Mesendoderm (in vitro differentiated cells): ENCODE measurements around the gene C1GALT1.

Experiments used
- DNase-seq: peaks from one replicate; pipeline ENCODE4 v3.0.0; 2013
- H2AK5ac ChIP-seq: 2 replicates; pipeline ENCODE4 v1.6.1; 2013; ENCODE audit warnings: low read length, inconsistent platforms
- H2BK120ac ChIP-seq: 2 replicates; pipeline ENCODE4 v1.6.1; 2013; ENCODE audit warnings: low read depth, mild to moderate bottlenecking, low read length, moderate library complexity, mixed read lengths
- H2BK15ac ChIP-seq: replicated peaks from 2 replicates; pipeline ENCODE4 v1.6.1; 2013; ENCODE audit warnings: low read depth, mild to moderate bottlenecking, moderate library complexity
- H2BK5ac ChIP-seq: 2 replicates; pipeline ENCODE4 v1.6.1; 2013; ENCODE audit warnings: low read length, inconsistent platforms
- H3K18ac ChIP-seq: 2 replicates; pipeline ENCODE4 v1.6.1; 2013; ENCODE audit warnings: mild to moderate bottlenecking, low read length, mixed read lengths
- H3K23ac ChIP-seq: one replicate; pipeline ENCODE4 v1.6.1; 2013; ENCODE audit warnings: low read length
- H3K27ac ChIP-seq: 2 replicates; pipeline ENCODE4 v1.5.1; 2013; ENCODE audit warnings: low read depth, mild to moderate bottlenecking, inconsistent platforms, low read length, moderate library complexity
- H3K27me3 ChIP-seq: 2 replicates; pipeline ENCODE4 v1.6.1; 2013; ENCODE audit warnings: low read length, control low read depth, mild to moderate bottlenecking, inconsistent platforms; ENCODE audit not compliant: insufficient read depth, poor library complexity
- H3K36me3 ChIP-seq: 2 replicates; pipeline ENCODE4 v1.6.1; 2013; ENCODE audit warnings: low read length, inconsistent platforms; ENCODE audit not compliant: control insufficient read depth, insufficient read depth
- H3K4ac ChIP-seq: one replicate; pipeline ENCODE4 v1.6.1; 2013; ENCODE audit warnings: low read depth, mild to moderate bottlenecking, low read length, moderate library complexity
- H3K4me1 ChIP-seq: 2 replicates; pipeline ENCODE4 v1.6.1; 2013; ENCODE audit warnings: low read depth, low read length, inconsistent platforms; ENCODE audit not compliant: control insufficient read depth
- H3K4me2 ChIP-seq: 2 replicates; pipeline ENCODE4 v1.6.1; 2013; ENCODE audit warnings: low read length
- H3K4me3 ChIP-seq: 2 replicates; pipeline ENCODE4 v1.5.1; 2013; ENCODE audit warnings: mild to moderate bottlenecking, low read length
- H3K56ac ChIP-seq: one replicate; pipeline ENCODE4 v1.6.1; 2013; ENCODE audit warnings: low read length
- H3K79me1 ChIP-seq: 2 replicates; pipeline ENCODE4 v1.6.1; 2013; ENCODE audit warnings: low read length, inconsistent platforms
- H3K79me2 ChIP-seq: 2 replicates; pipeline ENCODE4 v1.6.1; 2013; ENCODE audit warnings: mild to moderate bottlenecking, low read length; ENCODE audit not compliant: control insufficient read depth, insufficient read depth
- H3K9ac ChIP-seq: 2 replicates; pipeline ENCODE4 v1.6.1; 2013; ENCODE audit warnings: low read length, inconsistent platforms
- H4K5ac ChIP-seq: one replicate; pipeline ENCODE4 v1.6.1; 2013; ENCODE audit warnings: low read length
- H4K8ac ChIP-seq: one replicate; pipeline ENCODE4 v1.6.1; 2013; ENCODE audit warnings: low read depth, mild to moderate bottlenecking, control low read depth, low read length, moderate library complexity
- WGBS: extraction: QIAGEN DNeasy Blood & Tissue Kit; methylation state at CpG from one replicate; pipeline ENCODE4 v1.1.7; 2013; ENCODE audit warnings: low lambda C conversion rate, missing lambda C conversion rate; ENCODE audit not compliant: insufficient coverage; ENCODE audit errors: extremely low coverage; 5-methylcytosine and 5-hydroxymethylcytosine counted together

C1GALT1 gene

DNA sequence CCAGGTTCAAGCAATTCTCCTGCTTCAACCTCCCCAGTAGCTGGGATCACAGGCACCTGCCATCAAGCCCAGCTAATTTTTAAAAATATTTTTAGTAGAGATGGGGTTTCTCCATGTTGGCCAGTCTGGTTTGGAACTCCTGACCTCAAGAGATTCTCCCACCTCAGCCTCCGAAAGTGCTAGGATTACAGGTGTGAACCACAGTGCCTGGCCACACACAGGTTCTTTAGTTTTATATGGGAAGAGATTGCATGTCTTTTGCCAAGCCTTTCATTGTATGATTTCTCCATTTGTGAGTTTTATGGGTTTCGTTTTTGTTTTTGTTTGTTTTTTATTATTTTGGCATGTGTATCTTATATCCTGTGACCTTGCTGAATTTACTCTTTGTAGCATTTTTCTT, 40.9 kb downstream of the C1GALT1 start:
- H3K79me2 ChIP-seq: peaks cover 6% of the 10 kb centered on the region
- H4K5ac ChIP-seq: no peak overlapping the region
- no peak overlapping the region for H2BK120ac ChIP-seq
- no peak overlapping the region for H3K9ac ChIP-seq
- H3K27me3 ChIP-seq: no peaks in the 10 kb centered on the region
- no peaks in the 10 kb centered on the region for H3K36me3 ChIP-seq
- no peak overlapping the region for H2BK5ac ChIP-seq
- H3K18ac ChIP-seq: no peak overlapping the region
- H4K8ac ChIP-seq: no peak overlapping the region
- H3K4me3 ChIP-seq: no peak overlapping the region
- no peak overlapping the region for H3K23ac ChIP-seq
- no peak for DNase-seq
- peaks cover 6% of the 10 kb centered on the region for H3K4me1 ChIP-seq
- no CpG with 5 or more reads among the region's 2 CpGs for WGBS
- no peak overlapping the region for H3K56ac ChIP-seq
- no peaks in the 10 kb centered on the region for H3K79me1 ChIP-seq
- H3K4me2 ChIP-seq: no peak overlapping the region
- H3K27ac ChIP-seq: no peak overlapping the region
- H2AK5ac ChIP-seq: no peak overlapping the region
- no peak overlapping the region for H2BK15ac ChIP-seq
- H3K4ac ChIP-seq: no peak overlapping the region

GRCh38 chr7:7226407-7226806, 44.1 kb downstream of the C1GALT1 start:
- H4K8ac ChIP-seq: peak overlapping the region; percentile 28
- H3K79me2 ChIP-seq: peaks cover 15% of the 10 kb centered on the region
- H3K4me3 ChIP-seq: no peak overlapping the region
- H2AK5ac ChIP-seq: no peak overlapping the region
- no peak overlapping the region for H2BK5ac ChIP-seq
- no peak overlapping the region for H4K5ac ChIP-seq
- H2BK15ac ChIP-seq: no peak overlapping the region
- no CpG with 5 or more reads among the region's 5 CpGs for WGBS
- no peak overlapping the region for H3K4ac ChIP-seq
- peaks cover 2% of the 10 kb centered on the region for H3K79me1 ChIP-seq
- no peaks in the 10 kb centered on the region for H3K36me3 ChIP-seq
- no peaks in the 10 kb centered on the region for H3K27me3 ChIP-seq
- H3K4me2 ChIP-seq: no peak overlapping the region
- no peak overlapping the region for H2BK120ac ChIP-seq
- H3K27ac ChIP-seq: no peak overlapping the region
- no peak for DNase-seq
- no peak overlapping the region for H3K56ac ChIP-seq
- H3K4me1 ChIP-seq: peaks cover 6% of the 10 kb centered on the region
- H3K9ac ChIP-seq: no peak overlapping the region
- H3K18ac ChIP-seq: no peak overlapping the region
- no peak overlapping the region for H3K23ac ChIP-seq

- Histone ChIP-seq H3K23ac (no peak overlapping the region), H3K56ac (no peak overlapping the region), H2BK15ac (no peak overlapping the region), H3K27ac (no peak overlapping the region), H3K4me1 (no peaks in the 10 kb centered on the region), H3K4ac (no peak overlapping the region), H3K79me2 (peaks cover 19% of the 10 kb centered on the region), H2AK5ac (no peak overlapping the region), H3K79me1 (peaks cover 2% of the 10 kb centered on the region), H3K4me2 (no peak overlapping the region), H2BK5ac (no peak overlapping the region), H3K36me3 (no peaks in the 10 kb centered on the region), H3K4me3 (no peak overlapping the region), H3K9ac (no peak overlapping the region), H3K18ac (peak overlapping the region; percentile 39), H4K8ac (no peak overlapping the region), H2BK120ac (no peak overlapping the region), H3K27me3 (no peaks in the 10 kb centered on the region), H4K5ac (no peak overlapping the region)
- WGBS: no CpG with 5 or more reads among the region's 2 CpGs
- DNase-seq: no peak
These were observed 46.1 kb downstream of the C1GALT1 start for GRCh38 chr7:7228472-7228871.

DNA sequence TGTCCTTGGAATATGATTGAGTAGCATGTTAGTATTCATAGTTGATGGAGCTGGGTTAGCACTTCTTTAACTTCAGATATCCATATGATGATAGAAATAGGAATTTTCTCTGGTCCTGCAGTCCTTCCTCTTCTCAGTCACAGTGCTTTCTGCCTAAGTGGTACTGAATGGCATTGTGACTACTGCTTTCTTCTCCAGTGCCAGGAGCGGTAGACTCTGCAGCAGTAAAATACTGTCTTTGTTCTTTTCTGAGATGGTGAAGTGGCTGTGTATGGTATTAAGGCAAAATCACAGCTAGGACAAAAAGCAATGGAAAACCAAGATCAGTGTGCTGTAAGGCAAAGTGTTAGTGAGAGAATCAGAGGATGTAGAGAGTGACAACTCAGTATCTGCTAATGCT, 46.6 kb downstream of the C1GALT1 start:
- no peak overlapping the region for H3K23ac ChIP-seq
- H3K27ac ChIP-seq: no peak overlapping the region
- no peak overlapping the region for H2BK120ac ChIP-seq
- H2BK15ac ChIP-seq: no peak overlapping the region
- H3K4me2 ChIP-seq: no peak overlapping the region
- H3K79me1 ChIP-seq: peaks cover 4% of the 10 kb centered on the region
- H4K8ac ChIP-seq: no peak overlapping the region
- H3K36me3 ChIP-seq: no peaks in the 10 kb centered on the region
- no peak for DNase-seq
- no peaks in the 10 kb centered on the region for H3K4me1 ChIP-seq
- no CpG with 5 or more reads among the region's 1 CpG for WGBS
- H3K18ac ChIP-seq: no peak overlapping the region
- H3K4ac ChIP-seq: no peak overlapping the region
- H2AK5ac ChIP-seq: no peak overlapping the region
- no peak overlapping the region for H2BK5ac ChIP-seq
- H4K5ac ChIP-seq: no peak overlapping the region
- no peak overlapping the region for H3K4me3 ChIP-seq
- H3K56ac ChIP-seq: no peak overlapping the region
- no peaks in the 10 kb centered on the region for H3K27me3 ChIP-seq
- H3K9ac ChIP-seq: no peak overlapping the region
- peaks cover 21% of the 10 kb centered on the region for H3K79me2 ChIP-seq

DNA sequence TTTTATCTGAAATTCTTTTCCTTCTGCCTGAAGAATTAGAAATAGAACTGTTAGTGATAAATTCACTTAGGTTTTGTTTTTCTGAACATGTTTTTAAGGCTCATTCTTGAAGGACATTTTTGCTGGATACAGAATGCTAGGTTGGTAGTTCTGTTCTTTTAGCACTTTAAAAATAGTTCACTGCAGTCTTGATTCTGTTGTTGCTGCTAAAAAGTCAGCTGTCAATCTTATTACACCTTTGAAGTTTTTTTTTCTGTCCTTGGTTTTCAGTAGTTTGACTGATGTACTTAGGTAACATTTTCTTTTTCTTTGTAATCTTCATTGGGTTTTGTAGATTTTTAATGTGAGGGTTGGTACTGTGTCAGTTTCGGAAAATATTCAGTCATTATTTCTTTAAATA, 48.7 kb downstream of the C1GALT1 start:
- H3K18ac ChIP-seq: no peak overlapping the region
- H3K36me3 ChIP-seq: no peaks in the 10 kb centered on the region
- H3K27ac ChIP-seq: no peak overlapping the region
- H3K9ac ChIP-seq: no peak overlapping the region
- H3K23ac ChIP-seq: no peak overlapping the region
- H3K56ac ChIP-seq: no peak overlapping the region
- H3K27me3 ChIP-seq: no peaks in the 10 kb centered on the region
- peaks cover 6% of the 10 kb centered on the region for H3K79me1 ChIP-seq
- H2BK15ac ChIP-seq: no peak overlapping the region
- no peak overlapping the region for H3K4me2 ChIP-seq
- no peaks in the 10 kb centered on the region for H3K4me1 ChIP-seq
- H3K4me3 ChIP-seq: no peak overlapping the region
- WGBS: no CpG with 5 or more reads among the region's 1 CpG
- no peak for DNase-seq
- no peak overlapping the region for H2BK120ac ChIP-seq
- no peak overlapping the region for H2AK5ac ChIP-seq
- no peak overlapping the region for H2BK5ac ChIP-seq
- peaks cover 21% of the 10 kb centered on the region for H3K79me2 ChIP-seq
- no peak overlapping the region for H3K4ac ChIP-seq
- no peak overlapping the region for H4K8ac ChIP-seq
- H4K5ac ChIP-seq: no peak overlapping the region

GRCh38 chr7:7231865-7232264, 49.5 kb downstream of the C1GALT1 start:
- no peak overlapping the region for H2BK5ac ChIP-seq
- no peak overlapping the region for H3K4me2 ChIP-seq
- H3K27ac ChIP-seq: no peak overlapping the region
- no peak for DNase-seq
- no peak overlapping the region for H3K4ac ChIP-seq
- no peak overlapping the region for H4K5ac ChIP-seq
- H3K4me3 ChIP-seq: no peak overlapping the region
- H3K23ac ChIP-seq: no peak overlapping the region
- no peak overlapping the region for H3K18ac ChIP-seq
- no CpG with 5 or more reads among the region's 3 CpGs for WGBS
- H3K79me2 ChIP-seq: peaks cover 21% of the 10 kb centered on the region
- no peak overlapping the region for H4K8ac ChIP-seq
- no peak overlapping the region for H3K9ac ChIP-seq
- H3K4me1 ChIP-seq: no peaks in the 10 kb centered on the region
- no peaks in the 10 kb centered on the region for H3K27me3 ChIP-seq
- H3K79me1 ChIP-seq: peaks cover 6% of the 10 kb centered on the region
- no peak overlapping the region for H3K56ac ChIP-seq
- H2AK5ac ChIP-seq: no peak overlapping the region
- no peak overlapping the region for H2BK120ac ChIP-seq
- H3K36me3 ChIP-seq: no peaks in the 10 kb centered on the region
- no peak overlapping the region for H2BK15ac ChIP-seq
